Ramos (cell line): ENCODE results near the gene CHCHD10.

Experiments used
- in situ Hi-C: fragments of 300-500 bp; cut with MboI; formaldehyde crosslinking; loops from one replicate; pipeline ENCODE4 v1.14.3; 2022; ENCODE audit warnings: low sequenced_read_pairs; ENCODE audit not compliant: unreplicated experiment

CHCHD10 gene

GRCh38 chr22:23767673-23768548 is at the start of gene CHCHD10:
CHCHD10 (minus strand) TSS chr22:23767972; CDS start chr22:23767874, 98 bp downstream.
- in situ Hi-C loops: loop anchor here (10.0 kb wide), 2 partner anchors 143 to 223 kb away; no protein-coding TSS in a partner anchor

- in situ Hi-C loops: no loop called here
These were observed 49.4 kb upstream of the CHCHD10 start for GRCh38 chr22:23817146-23817545.

- in situ Hi-C loops: no loop called here
These were observed 48.6 kb upstream of the CHCHD10 start for GRCh38 chr22:23816156-23816976.

DNA sequence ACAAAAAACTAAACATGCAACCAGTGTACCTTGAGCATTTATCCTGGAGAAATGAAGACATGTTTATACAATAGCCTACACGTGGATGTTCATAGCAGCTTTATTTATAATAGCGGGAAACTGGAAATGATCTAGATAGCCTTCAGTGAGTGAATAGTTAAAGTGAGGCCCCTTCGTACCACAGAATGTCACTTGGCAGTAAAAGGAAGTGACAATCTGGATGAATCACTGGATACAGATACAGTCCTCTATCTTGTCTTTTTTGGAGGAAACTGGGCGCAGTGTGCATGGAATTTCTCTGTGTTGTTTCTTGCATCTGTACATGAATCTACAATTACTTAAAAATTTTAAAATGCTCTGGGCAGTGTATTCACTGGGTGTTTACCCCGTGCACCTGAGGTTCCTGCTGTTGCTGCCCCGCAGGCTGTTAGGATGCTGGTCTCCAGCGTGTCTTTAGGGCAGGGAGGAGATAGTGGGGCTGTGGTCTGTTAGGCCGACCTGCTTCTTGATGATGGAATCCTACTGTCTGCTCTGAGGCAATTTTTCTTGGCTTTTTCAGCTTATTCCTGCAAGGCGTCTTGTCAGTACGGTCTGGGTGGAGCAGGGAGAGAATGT is 47.9 kb upstream of the CHCHD10 start:
- in situ Hi-C loops: no loop called here

- in situ Hi-C loops: no loop called here
These were observed 44.6 kb upstream of the CHCHD10 start for GRCh38 chr22:23812378-23812777.

DNA sequence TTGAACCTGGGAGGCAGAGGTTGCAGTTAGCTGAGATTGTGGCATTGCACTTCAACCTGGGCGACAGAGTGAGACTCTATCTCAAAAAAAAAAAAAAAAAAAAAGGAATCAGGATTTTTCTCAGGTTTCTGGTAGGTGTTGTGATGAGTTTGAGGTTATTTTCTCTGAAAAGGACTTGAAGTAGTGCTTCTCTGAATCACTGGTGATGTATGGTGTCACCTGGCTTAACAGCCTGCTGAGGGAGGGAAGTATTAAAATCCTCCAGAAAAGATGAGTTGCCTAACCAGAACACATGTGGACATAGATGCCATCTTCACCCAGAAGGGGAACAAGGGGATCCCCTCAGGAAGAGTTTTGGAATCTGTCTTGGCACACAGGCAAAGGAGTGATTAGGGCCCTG is 39.1 kb upstream of the CHCHD10 start:
- in situ Hi-C loops: no loop called here

DNA sequence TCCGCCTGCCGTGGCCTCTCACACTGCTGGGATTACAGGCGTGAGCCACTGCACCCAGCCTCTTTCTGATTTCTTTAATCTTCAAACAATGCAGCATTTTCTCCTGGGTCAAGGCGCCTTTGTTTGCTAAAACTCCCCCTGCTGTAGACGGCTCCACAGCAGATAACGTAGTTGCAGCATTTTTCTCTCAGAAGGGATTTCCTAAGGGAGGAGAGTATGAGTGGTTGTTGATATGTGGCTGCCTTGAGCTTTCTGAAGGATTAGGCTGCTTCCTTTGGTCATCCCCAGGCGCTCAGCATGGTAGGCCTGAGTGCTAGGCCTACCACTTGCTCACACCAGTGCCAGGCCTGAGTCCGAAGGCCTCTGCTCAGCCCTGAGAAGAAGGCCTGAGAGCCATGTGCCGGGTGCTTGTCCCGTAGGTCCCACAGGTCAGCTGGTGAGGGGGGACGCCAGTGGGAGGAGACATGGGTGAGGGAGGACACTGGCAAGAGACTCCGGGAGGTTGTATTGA is 37.1 kb upstream of the CHCHD10 start:
- in situ Hi-C loops: no loop called here

DNA sequence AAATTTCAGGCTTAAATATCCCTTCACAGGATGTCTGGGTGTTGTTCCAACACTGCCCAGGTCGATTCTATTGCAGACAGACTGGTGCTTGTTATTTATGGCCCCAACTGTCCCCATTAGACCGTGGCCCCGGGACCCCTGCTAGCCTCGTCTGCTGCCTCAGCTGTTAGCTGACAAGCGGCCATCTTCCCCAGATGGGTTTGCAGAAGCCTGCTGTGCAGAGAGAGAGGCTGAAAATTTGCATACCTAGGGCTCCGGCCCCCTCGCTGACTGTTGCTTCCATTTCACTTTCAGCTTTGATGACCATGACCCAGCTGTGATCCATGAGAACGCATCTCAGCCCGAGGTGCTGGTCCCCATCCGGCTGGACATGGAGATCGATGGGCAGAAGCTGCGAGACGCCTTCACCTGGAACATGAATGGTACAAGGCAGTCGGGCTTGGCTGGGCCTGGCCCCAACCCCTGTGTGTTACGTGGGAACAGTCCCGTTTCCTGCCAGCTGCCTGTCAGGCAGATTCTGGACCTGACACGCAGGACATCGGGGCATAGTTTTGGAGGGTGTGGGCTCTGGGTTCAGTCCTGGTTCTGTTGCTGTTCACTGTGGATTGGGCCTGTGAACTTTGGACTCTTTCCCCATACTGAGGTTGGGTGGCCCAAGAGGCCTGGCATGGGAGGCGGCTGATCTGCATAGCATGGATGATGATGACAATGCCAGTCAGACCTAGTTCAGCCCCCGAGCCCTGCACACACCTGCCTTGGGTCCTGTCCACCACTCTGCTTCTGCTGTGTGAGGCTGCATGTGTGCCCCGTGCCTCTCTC is 35.4 kb upstream of the CHCHD10 start:
- in situ Hi-C loops: no loop called here

GRCh38 chr22:23801886-23802377 is 34.2 kb upstream of the CHCHD10 start:
- in situ Hi-C loops: no loop called here

GRCh38 chr22:23801238-23801821 is 33.6 kb upstream of the CHCHD10 start:
- in situ Hi-C loops: no loop called here

GRCh38 chr22:23800297-23801237 is 32.8 kb upstream of the CHCHD10 start:
- in situ Hi-C loops: no loop called here

GRCh38 chr22:23796461-23796860 is 28.7 kb upstream of the CHCHD10 start:
- in situ Hi-C loops: no loop called here

DNA sequence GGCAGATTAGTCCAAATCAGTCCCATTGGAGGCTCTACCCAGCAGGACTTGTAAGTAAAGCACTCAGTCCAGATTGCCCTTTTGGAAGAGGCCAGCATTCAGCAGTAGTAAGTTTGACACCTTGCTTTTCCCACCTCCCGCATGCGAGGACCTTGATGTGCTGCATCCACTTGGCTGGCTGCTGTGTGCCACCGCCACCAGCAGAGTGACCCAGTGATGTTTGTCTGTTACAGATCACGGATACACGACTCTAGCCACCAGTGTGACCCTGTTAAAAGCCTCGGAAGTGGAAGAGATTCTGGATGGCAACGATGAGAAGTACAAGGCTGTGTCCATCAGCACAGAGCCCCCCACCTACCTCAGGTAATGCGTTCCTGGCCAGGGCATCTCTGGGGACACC is 25.6 kb upstream of the CHCHD10 start:
- in situ Hi-C loops: no loop called here

DNA sequence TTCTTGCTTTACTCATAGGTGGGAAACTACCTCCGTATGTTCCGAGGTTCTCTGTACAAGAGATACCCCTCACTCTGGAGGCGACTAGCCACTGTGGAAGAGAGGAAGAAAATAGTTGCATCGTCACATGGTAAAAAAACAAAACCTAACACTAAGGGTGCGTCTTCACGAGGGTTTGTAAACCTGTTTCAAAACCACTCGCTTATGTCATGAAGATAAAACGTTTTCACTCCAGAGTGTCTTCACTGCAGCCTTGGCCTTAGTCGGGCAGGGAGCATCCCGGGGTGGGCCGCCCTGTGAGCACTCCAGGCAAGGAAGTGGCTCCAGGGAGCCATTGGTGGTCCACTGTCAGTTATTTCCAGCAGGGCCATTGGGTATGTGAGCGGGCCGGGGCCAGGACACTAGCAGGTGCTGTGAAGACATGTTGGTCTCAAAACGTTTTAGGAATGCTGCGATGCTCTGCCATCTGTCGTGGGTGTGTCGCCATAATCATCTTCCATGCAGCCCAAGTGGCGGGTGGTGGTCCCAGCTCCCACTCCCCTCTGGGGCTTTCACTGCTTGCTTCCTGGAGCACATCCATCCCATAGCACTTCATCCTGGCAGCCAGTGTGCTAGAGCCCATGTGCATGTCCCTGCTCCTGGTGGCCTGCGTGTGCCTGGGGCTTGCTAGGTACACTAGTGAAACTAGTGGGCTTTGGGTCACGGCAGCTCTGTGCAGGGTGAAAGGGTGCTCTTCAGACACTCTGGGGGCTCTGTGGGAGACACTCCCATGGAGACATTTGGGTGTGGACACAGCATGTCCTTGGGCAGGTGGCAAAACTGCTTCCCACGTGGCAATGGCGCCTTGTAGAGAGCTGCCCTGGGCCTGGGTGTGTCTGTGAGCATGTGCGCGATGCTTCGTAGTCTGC is 24.2 kb upstream of the CHCHD10 start:
- in situ Hi-C loops: no loop called here

- in situ Hi-C loops: no loop called here
These were observed 23.3 kb upstream of the CHCHD10 start for GRCh38 chr22:23790819-23791737.

DNA sequence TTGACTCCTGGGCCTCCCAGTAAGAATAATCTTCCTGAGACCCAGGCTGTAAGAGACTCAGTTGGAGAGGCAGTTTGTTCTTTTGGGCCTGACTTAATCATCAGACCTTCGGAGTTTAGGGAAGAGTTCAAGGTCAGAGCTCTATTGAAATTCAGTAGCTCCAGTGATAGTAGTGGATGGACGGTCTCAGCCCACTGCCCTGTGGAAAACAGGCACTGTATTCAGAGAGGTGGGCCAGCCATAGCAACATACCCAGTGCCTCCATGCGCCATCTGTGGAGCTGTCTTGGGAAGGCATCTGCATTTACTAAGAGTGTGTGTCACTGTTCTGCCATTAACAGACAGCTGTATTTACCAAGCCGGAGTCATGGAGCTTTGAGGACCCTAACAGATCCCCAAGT is 21.9 kb upstream of the CHCHD10 start:
- in situ Hi-C loops: no loop called here
